SHP77 treated with DMSO at 0.1 percent for 48 hours (cell line): Measurements from ENCODE around the gene MTERF1.

Source experiments
- DNase-seq: peaks from one replicate; lab custom pipeline; 2025; lab: John Stamatoyannopoulos, UW

Gene MTERF1

DNA sequence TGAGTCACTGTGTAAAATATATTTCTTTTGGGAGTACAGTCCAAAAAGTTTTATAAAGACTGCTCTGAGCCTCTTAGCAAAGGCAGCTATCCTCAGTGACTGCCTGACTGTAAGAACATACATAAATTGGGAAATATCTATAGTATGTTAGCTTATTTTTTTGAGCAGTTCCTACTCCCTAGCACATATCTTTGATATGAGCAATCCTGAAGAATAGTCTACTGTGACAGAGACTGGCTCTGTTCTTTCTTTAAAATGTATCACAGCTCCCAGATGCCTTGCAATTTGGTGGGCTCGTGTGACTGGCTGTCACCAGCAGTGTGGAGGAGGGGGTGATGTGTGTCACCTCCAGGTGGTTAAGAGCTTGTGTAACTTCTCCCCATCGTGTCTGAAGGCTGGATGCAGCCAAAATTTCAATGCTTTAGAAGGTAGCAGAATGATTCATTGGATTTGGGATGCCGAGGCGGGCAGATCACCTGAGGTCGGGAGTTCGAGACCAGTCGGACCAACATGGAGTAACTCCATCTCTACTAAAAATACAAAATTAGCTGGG, 47.9 kb downstream of the MTERF1 start:
- DNase-seq, result no peak

GRCh38 chr7:91827169-91827568, 53.3 kb downstream of the MTERF1 start:
- DNase-seq, result no peak

DNA sequence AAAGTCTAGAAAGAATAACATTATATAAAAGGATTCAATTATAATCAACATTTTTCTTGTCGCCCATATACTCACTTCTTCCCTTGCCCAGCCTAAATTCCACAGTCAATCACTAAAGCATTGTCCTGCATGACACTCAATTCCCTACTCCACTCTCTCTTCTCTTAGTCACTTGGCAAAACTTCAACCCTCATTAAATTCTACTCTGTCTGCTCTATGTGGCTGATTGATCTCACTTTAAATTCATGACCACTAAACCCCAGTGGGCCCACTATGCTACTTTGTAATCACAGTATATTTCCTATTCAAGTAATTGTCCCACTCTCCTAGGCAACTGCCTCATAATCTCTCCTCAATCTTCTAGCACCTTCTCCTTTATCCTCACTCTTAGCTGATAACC, 54.1 kb downstream of the MTERF1 start:
- no peak for DNase-seq

DNA sequence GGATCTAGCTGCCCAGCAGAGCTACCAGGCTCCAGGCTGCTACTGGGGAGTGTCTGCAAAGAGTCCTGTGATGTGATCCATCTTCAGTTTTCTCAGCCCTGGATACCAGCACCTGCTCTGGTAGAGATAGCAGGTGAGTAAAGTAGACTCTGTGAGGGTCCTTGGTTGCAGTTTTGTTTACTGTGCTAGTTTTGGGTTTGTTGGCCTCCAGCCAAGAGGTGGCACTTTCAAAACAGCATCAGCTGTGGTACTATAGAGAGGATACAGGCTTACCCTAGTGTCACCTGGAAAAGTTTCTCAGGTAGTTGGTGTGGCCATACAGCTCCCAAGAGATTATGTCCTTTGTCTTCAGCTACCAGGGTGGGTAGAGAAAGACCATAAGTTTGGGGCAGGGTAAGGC, 56.3 kb downstream of the MTERF1 start:
- no peak for DNase-seq
